Measurements from ENCODE around the gene KCTD5.
"Not testable (repeated sequence)": the region's sequence is repeated elsewhere in the genome, so short reads cannot be mapped to it uniquely, and the experiment has no call there.

KCTD5 gene

DNA sequence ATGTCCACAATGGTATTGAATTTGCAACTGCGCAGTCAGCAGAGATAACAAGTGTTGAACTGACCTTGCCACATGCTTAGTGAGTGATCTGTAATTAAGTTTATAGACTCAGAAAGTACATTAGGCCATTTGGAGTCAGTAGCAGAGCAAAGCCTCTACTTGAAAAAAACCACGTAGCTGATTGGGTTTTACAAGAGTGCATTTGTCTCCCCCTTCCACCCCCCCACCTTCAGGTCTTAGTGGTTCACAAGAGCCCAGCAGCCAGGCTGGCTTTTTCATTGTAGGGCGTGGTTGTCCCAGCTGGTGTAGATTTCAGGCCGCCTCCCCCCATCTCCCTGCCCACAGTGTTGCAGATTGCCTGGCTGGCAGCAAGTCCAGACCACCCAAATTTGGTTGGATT lies 2.4 kb upstream of the KCTD5 start:
- H3K9me3 ChIP-seq (ENCODE audit: control insufficient read depth, insufficient read depth, low read depth, low read length); H3K4me3 ChIP-seq (ENCODE audit: low read depth, low read length); POLR2A ChIA-PET; H3K27ac ChIP-seq (ENCODE audit: extremely low read depth, low read depth, low read length); H3K36me3 ChIP-seq (ENCODE audit: control insufficient read depth in 2 of 2, insufficient read depth in 1 of 2, low read length in 2 of 2); H3K4me1 ChIP-seq (ENCODE audit: control insufficient read depth, insufficient read depth, low read length); CTCF ChIA-PET: not testable (repeated sequence)
- TF ChIP-seq SP7 (tag by site-specific recombination; IDR thresholded peaks at IDR 0.05) (peak; percentile 46; the same call in 1 of the 2 replicates), ZBTB44 (tag by site-specific recombination; IDR thresholded peaks at IDR 0.05) (peak; percentile 31; the same call in 1 of the 2 replicates), OSR2 (tag by site-specific recombination; IDR thresholded peaks at IDR 0.05) (0 out of 2 replicates have a peak, but pooled peaks have one; percentile 51), KLF9 (tag by site-specific recombination; IDR thresholded peaks at IDR 0.05; ENCODE audit: low read depth) (peak; percentile 45; the same call in 1 of the 2 replicates), ZNF341 (tag by site-specific recombination; IDR thresholded peaks at IDR 0.05; ENCODE audit: low read depth) (peak; percentile 16; the same call in 1 of the 2 replicates)
- TF ChIP-seq, protein P1, sequence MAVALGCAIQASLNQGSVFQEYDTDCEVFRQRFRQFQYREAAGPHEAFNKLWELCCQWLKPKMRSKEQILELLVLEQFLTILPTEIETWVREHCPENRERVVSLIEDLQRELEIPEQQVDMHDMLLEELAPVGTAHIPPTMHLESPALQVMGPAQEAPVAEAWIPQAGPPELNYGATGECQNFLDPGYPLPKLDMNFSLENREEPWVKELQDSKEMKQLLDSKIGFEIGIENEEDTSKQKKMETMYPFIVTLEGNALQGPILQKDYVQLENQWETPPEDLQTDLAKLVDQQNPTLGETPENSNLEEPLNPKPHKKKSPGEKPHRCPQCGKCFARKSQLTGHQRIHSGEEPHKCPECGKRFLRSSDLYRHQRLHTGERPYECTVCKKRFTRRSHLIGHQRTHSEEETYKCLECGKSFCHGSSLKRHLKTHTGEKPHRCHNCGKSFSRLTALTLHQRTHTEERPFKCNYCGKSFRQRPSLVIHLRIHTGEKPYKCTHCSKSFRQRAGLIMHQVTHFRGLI (tag by site-specific recombination; IDR thresholded peaks at IDR 0.05), result peak; percentile 91

DNA sequence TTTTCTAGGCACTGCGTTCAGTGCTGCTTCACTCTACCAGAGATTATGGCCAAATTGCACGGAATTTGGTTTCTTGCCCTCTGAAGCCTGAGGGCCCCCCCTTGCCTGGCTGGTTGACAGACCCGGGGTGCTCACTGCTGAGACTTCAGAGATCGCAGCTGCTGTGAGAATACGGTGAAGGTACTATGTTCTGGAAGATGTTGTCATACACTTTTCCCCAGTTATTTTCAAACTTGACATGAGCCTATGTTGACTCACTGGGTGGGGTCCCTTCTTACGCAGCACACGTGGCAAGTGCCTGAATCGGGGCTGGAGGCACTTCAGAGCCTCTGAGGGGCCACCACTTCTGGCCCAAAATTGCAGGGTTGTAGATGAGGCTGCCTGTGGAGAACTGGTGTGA lies 2.0 kb upstream of the KCTD5 start:
- H3K4me1 ChIP-seq (ENCODE audit: control insufficient read depth, insufficient read depth, low read length); H3K27ac ChIP-seq (ENCODE audit: extremely low read depth, low read depth, low read length); H3K4me3 ChIP-seq (ENCODE audit: low read depth, low read length); H3K36me3 ChIP-seq (ENCODE audit: control insufficient read depth in 2 of 2, insufficient read depth in 1 of 2, low read length in 2 of 2); CTCF ChIA-PET; H3K9me3 ChIP-seq (ENCODE audit: control insufficient read depth, insufficient read depth, low read depth, low read length); POLR2A ChIA-PET: not testable (repeated sequence)
- TF ChIP-seq ZNF335 (tag by site-specific recombination; conservative IDR thresholded peaks at IDR 0.05), result peak; percentile 40; the same call in 1 of the 2 replicates
- TF ChIP-seq KLF1 (tag by site-specific recombination; IDR thresholded peaks at IDR 0.05), result 0 out of 2 replicates have a peak, but pooled peaks have one; percentile 26

GRCh38 chr16:2683041-2683440 lies 718 bp downstream of the KCTD5 start:
- not testable (repeated sequence) for H3K9me3 ChIP-seq (ENCODE audit: control insufficient read depth, insufficient read depth, low read depth, low read length); H3K4me1 ChIP-seq (ENCODE audit: control insufficient read depth, insufficient read depth, low read length); H3K36me3 ChIP-seq (ENCODE audit: control insufficient read depth in 2 of 2, insufficient read depth in 1 of 2, low read length in 2 of 2); H3K27ac ChIP-seq (ENCODE audit: extremely low read depth, low read depth, low read length)
- CTCF ChIA-PET, result interaction anchor here (1.4 kb wide), 1 partner anchor 185 kb away, joined by 7 read pairs; no protein-coding TSS in a partner anchor
- peak overlapping the region; percentile 92 for H3K4me3 ChIP-seq (ENCODE audit: low read depth, low read length)
- POLR2A ChIA-PET, result interaction anchor here (1.0 to 2.1 kb wide), 4 partner anchors 10 to 80 kb away, joined by 4 to 35 read pairs (median 6); no protein-coding TSS in a partner anchor

DNA sequence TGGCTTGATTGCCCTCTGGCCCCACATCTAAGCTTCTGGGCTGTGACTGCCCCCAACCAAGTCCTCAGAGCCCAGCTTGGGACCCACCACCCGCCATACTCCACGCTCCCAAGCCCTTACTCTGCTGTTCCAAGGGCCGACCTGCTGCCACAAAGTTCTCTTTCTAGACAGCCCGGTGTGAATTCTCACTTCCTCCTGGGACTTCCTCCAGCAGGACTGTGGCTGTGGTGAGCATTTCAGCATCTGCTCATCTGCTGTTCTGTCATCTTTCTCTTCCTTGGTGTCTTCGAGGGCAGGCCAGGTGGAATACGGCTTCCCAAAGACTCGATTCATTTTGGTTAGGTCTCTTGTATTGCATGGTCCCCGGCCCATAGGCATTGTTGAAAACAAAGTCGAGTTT lies 3.8 kb downstream of the KCTD5 start:
- H3K4me1 ChIP-seq (ENCODE audit: control insufficient read depth, insufficient read depth, low read length); CTCF ChIA-PET: not testable (repeated sequence)

DNA sequence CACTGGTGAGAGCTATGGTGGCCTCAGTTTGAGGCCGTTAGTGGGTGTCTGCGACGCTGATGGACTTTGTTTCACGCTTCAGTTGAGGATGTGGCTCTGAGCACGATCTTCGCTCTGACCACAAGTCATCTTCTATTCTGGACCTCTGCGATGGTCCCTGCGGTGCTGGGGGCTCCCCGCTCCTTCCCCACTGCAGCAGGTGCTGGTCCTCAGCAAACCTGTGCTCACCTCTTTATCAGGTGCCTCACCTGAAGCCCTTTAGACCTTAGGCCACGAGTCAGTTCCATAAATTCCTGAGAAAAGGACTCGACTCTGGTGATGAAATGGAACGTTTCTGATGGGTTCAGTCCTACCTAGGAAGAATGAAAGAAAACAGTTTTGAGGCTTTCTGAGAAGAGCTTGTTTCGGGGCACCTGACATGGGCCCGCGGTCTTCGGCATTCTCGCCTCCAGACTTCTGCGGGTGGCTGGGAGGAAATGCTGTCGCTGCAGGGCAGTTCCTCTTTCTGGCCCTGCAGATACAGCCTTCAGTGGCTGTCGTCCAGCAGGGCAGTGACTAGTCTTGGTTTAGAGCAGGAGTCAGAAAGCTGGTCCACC lies 4.7 kb downstream of the KCTD5 start:
- Histone ChIP-seq H3K27ac (ENCODE audit: extremely low read depth, low read depth, low read length) (no peak overlapping the region), H3K4me3 (ENCODE audit: low read depth, low read length) (no peak overlapping the region), H3K36me3 (ENCODE audit: control insufficient read depth in 2 of 2, insufficient read depth in 1 of 2, low read length in 2 of 2) (peaks cover 0 to 22% of the 10 kb centered on the region in 2 experiments; a peak in 1 of 3 replicates), H3K4me1 (ENCODE audit: control insufficient read depth, insufficient read depth, low read length) (no peaks in the 10 kb centered on the region), H3K9me3 (ENCODE audit: control insufficient read depth, insufficient read depth, low read depth, low read length) (no peaks in the 10 kb centered on the region)
- CTCF ChIA-PET, result no interaction called here
- POLR2A ChIA-PET, result interaction anchor here (0.7 kb wide), 1 partner anchor 31 kb away, joined by 3 read pairs; no protein-coding TSS in a partner anchor
- TF ChIP-seq, protein P2, sequence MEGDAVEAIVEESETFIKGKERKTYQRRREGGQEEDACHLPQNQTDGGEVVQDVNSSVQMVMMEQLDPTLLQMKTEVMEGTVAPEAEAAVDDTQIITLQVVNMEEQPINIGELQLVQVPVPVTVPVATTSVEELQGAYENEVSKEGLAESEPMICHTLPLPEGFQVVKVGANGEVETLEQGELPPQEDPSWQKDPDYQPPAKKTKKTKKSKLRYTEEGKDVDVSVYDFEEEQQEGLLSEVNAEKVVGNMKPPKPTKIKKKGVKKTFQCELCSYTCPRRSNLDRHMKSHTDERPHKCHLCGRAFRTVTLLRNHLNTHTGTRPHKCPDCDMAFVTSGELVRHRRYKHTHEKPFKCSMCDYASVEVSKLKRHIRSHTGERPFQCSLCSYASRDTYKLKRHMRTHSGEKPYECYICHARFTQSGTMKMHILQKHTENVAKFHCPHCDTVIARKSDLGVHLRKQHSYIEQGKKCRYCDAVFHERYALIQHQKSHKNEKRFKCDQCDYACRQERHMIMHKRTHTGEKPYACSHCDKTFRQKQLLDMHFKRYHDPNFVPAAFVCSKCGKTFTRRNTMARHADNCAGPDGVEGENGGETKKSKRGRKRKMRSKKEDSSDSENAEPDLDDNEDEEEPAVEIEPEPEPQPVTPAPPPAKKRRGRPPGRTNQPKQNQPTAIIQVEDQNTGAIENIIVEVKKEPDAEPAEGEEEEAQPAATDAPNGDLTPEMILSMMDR (tag by site-specific recombination; IDR thresholded peaks at IDR 0.05), result no peak
- TF ChIP-seq ZNF366 (tag by site-specific recombination; conservative IDR thresholded peaks at IDR 0.05) (no peak), SCRT1 (tag by site-specific recombination; IDR thresholded peaks at IDR 0.05; ENCODE audit: borderline replicate concordance) (no peak), ZNF114 (tag by site-specific recombination; IDR thresholded peaks at IDR 0.05) (no peak)
- TF ChIP-seq, protein P3, sequence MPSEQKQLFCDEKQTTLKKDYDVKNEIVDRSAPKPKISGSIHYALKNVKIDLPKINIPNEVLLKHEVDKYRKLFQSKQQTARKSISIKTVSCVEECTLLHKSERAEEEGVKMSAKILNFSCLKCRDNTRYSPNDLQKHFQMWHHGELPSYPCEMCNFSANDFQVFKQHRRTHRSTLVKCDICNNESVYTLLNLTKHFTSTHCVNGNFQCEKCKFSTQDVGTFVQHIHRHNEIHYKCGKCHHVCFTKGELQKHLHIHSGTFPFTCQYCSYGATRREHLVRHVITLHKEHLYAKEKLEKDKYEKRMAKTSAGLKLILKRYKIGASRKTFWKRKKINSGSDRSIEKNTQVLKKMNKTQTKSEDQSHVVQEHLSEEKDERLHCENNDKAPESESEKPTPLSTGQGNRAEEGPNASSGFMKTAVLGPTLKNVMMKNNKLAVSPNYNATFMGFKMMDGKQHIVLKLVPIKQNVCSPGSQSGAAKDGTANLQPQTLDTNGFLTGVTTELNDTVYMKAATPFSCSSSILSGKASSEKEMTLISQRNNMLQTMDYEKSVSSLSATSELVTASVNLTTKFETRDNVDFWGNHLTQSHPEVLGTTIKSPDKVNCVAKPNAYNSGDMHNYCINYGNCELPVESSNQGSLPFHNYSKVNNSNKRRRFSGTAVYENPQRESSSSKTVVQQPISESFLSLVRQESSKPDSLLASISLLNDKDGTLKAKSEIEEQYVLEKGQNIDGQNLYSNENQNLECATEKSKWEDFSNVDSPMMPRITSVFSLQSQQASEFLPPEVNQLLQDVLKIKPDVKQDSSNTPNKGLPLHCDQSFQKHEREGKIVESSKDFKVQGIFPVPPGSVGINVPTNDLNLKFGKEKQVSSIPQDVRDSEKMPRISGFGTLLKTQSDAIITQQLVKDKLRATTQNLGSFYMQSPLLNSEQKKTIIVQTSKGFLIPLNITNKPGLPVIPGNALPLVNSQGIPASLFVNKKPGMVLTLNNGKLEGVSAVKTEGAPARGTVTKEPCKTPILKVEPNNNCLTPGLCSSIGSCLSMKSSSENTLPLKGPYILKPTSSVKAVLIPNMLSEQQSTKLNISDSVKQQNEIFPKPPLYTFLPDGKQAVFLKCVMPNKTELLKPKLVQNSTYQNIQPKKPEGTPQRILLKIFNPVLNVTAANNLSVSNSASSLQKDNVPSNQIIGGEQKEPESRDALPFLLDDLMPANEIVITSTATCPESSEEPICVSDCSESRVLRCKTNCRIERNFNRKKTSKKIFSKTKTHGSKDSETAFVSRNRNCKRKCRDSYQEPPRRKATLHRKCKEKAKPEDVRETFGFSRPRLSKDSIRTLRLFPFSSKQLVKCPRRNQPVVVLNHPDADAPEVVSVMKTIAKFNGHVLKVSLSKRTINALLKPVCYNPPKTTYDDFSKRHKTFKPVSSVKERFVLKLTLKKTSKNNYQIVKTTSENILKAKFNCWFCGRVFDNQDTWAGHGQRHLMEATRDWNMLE (tag by site-specific recombination; conservative IDR thresholded peaks at IDR 0.05; ENCODE audit: low read depth), result no peak

More for the DNA sequence above, 3.8 kb downstream of the KCTD5 start:
- POLR2A ChIA-PET; H3K27ac ChIP-seq (ENCODE audit: extremely low read depth, low read depth, low read length); H3K4me3 ChIP-seq (ENCODE audit: low read depth, low read length); H3K9me3 ChIP-seq (ENCODE audit: control insufficient read depth, insufficient read depth, low read depth, low read length): not testable (repeated sequence)
- peaks cover 0 to 14% of the 10 kb centered on the region in 2 experiments; a peak in 2 of 3 replicates for H3K36me3 ChIP-seq (ENCODE audit: control insufficient read depth in 2 of 2, insufficient read depth in 1 of 2, low read length in 2 of 2)
